HG03064 (cell line): ENCODE data around the gene TBCD.
"Not testable (repeated sequence)": the region's sequence is repeated elsewhere in the genome, so short reads cannot be mapped to it uniquely, and the experiment has no call there.

Source experiments
- ATAC-seq: cut with Tn5 transposase; IDR thresholded peaks from one replicate; pipeline ENCODE4 v1.9.1; 2021; ENCODE audit warnings: low read depth; ENCODE audit not compliant: unreplicated experiment

The TBCD gene

GRCh38 chr17:82976982-82977488, 225.2 kb downstream of the TBCD start:
- no peak for ATAC-seq

GRCh38 chr17:82977606-82978005, 225.7 kb downstream of the TBCD start:
- no peak for ATAC-seq

GRCh38 chr17:82978765-82979349, 227.0 kb downstream of the TBCD start:
- ATAC-seq, result no peak

- ATAC-seq, result no peak
Observed at GRCh38 chr17:82979718-82980117, 227.9 kb downstream of the TBCD start.

GRCh38 chr17:82980632-82981031, 228.8 kb downstream of the TBCD start:
- no peak for ATAC-seq

- no peak for ATAC-seq
Observed at GRCh38 chr17:82981141-82981730, 229.4 kb downstream of the TBCD start.

- ATAC-seq, result no peak
Observed at GRCh38 chr17:82983510-82984248, 231.8 kb downstream of the TBCD start.

- ATAC-seq, result not testable (repeated sequence)
Observed at GRCh38 chr17:82984249-82984617, 232.4 kb downstream of the TBCD start.

GRCh38 chr17:82984751-82985427, 233.0 kb downstream of the TBCD start:
- ATAC-seq, result no peak

GRCh38 chr17:82985428-82985805, 233.6 kb downstream of the TBCD start:
- no peak for ATAC-seq

- no peak for ATAC-seq
Observed at GRCh38 chr17:82985973-82986372, 234.1 kb downstream of the TBCD start.

GRCh38 chr17:82989051-82989450, 237.2 kb downstream of the TBCD start:
- not testable (repeated sequence) for ATAC-seq

GRCh38 chr17:82989881-82990280, 238.0 kb downstream of the TBCD start:
- ATAC-seq, result no peak

GRCh38 chr17:82993005-82993404, 241.1 kb downstream of the TBCD start:
- ATAC-seq, result no peak
